HEK293T (cell line): Measurements from ENCODE around the gene CARD11.

ENCODE experiments used
- CTCF ChIA-PET: fragments of 350-600 bp; formaldehyde crosslinking; extraction: SDS; loops from one replicate; lab custom pipeline; 2021; ENCODE audit warnings: antibody characterized with exemption, inconsistent platforms; lab: Yijun Ruan, JAX
- POLR2A ChIA-PET: fragments of 350-600 bp; formaldehyde crosslinking; extraction: SDS; loops from one replicate; lab custom pipeline; 2020; ENCODE audit warnings: antibody characterized with exemption, inconsistent platforms; lab: Yijun Ruan, JAX
- DNase-seq: peaks from one replicate; pipeline ENCODE4 v3.0.0; 2012; ENCODE audit warnings: mixed read lengths; ENCODE audit errors: extremely low spot score
- ARNT ChIP-seq: fragments of 450-650 bp; IDR thresholded peaks from 2 replicates; pipeline ENCODE4 v1.6.1; 2017; ENCODE audit warnings: mild to moderate bottlenecking
- BHLHE40 ChIP-seq: fragments of 450-650 bp; IDR thresholded peaks from 2 replicates; pipeline ENCODE4 v1.6.1; 2016; ENCODE audit warnings: mild to moderate bottlenecking, moderate library complexity, borderline replicate concordance
- CTBP1 ChIP-seq: fragments of 450-650 bp; IDR thresholded peaks from 2 replicates; pipeline ENCODE4 v1.6.1; 2016; ENCODE audit warnings: borderline replicate concordance
- ELF4 ChIP-seq: fragments of 450-650 bp; IDR thresholded peaks from 2 replicates; pipeline ENCODE4 v1.6.1; 2017; ENCODE audit warnings: antibody characterized with exemption
- FOXA1 ChIP-seq: fragments of 450-650 bp; IDR thresholded peaks from 2 replicates; pipeline ENCODE4 v1.6.1; 2016; ENCODE audit warnings: mild to moderate bottlenecking
- FOXK2 ChIP-seq: fragments of 450-650 bp; IDR thresholded peaks from 2 replicates; pipeline ENCODE4 v1.6.1; 2016; ENCODE audit warnings: mild to moderate bottlenecking
- FOXM1 ChIP-seq: fragments of 450-650 bp; IDR thresholded peaks from 2 replicates; pipeline ENCODE4 v1.6.1; 2017; ENCODE audit warnings: mild to moderate bottlenecking, borderline replicate concordance
- HDGF ChIP-seq: fragments of 450-650 bp; IDR thresholded peaks from 2 replicates; pipeline ENCODE4 v1.6.1; 2017; ENCODE audit warnings: antibody characterized with exemption, borderline replicate concordance
- L3MBTL2 ChIP-seq: fragments of 450-650 bp; conservative IDR thresholded peaks from 2 replicates; pipeline ENCODE4 v1.6.1; 2016; ENCODE audit warnings: mild to moderate bottlenecking
- LEF1 ChIP-seq: fragments of 450-650 bp; IDR thresholded peaks from 2 replicates; pipeline ENCODE4 v1.6.1; 2017; ENCODE audit warnings: mild to moderate bottlenecking, borderline replicate concordance
- NFRKB ChIP-seq: fragments of 450-650 bp; IDR thresholded peaks from 2 replicates; pipeline ENCODE4 v1.6.1; 2016; ENCODE audit warnings: mild to moderate bottlenecking, moderate library complexity
- SP1 ChIP-seq: fragments of 450-650 bp; IDR thresholded peaks from 2 replicates; pipeline ENCODE4 v1.6.1; 2017
- SUZ12 ChIP-seq: fragments of 450-650 bp; IDR thresholded peaks from 2 replicates; pipeline ENCODE4 v1.6.1; 2016; ENCODE audit warnings: mild to moderate bottlenecking
- TARDBP ChIP-seq: fragments of 450-650 bp; IDR thresholded peaks from 2 replicates; pipeline ENCODE4 v1.6.1; 2016
- ZNF384 ChIP-seq: fragments of 450-650 bp; IDR thresholded peaks from 2 replicates; pipeline ENCODE4 v1.6.1; 2016
- TF ChIP-seq, protein P1 (sequence below): fragments of 450-650 bp; IDR thresholded peaks from 2 replicates; pipeline ENCODE4 v1.6.1; 2016

Gene CARD11

DNA sequence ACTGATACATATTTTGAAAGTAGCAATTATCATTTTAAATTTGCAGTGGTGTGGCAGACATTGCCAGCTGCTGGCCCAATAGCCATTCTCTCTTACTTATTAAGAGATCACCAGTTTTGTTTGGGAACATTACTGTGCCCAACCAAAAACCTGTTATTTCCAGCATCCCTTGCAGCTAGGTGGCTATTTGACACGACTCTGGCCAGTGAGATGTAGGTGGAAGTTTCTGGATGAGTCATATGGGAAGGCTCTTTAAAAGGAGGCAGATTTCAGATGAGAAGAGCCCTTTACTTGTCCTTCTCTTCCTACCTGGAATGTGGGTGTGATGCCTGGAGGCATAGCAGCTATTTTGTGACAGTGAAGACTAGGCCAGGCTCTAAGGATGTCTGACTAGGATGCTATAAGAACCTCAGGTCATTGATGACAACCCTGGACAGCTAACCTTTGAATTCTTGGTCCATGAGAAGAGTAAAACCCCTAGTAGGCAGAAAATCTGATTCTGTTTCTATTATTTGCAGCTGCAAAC, 77.9 kb downstream of the CARD11 start:
- POLR2A ChIA-PET: no interaction called here
- CTCF ChIA-PET: no interaction called here
- DNase-seq: no peak
- TF ChIP-seq L3MBTL2 (no peak), FOXK2 (no peak), HDGF (no peak), SUZ12 (no peak), LEF1 (no peak), FOXA1 (no peak), CTBP1 (no peak), SP1 (no peak), FOXM1 (no peak), BHLHE40 (no peak), ZNF384 (no peak), ARNT (no peak), ELF4 (no peak), TARDBP (no peak), NFRKB (no peak)
- TF ChIP-seq, protein P1, sequence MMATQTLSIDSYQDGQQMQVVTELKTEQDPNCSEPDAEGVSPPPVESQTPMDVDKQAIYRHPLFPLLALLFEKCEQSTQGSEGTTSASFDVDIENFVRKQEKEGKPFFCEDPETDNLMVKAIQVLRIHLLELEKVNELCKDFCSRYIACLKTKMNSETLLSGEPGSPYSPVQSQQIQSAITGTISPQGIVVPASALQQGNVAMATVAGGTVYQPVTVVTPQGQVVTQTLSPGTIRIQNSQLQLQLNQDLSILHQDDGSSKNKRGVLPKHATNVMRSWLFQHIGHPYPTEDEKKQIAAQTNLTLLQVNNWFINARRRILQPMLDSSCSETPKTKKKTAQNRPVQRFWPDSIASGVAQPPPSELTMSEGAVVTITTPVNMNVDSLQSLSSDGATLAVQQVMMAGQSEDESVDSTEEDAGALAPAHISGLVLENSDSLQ: no peak

DNA sequence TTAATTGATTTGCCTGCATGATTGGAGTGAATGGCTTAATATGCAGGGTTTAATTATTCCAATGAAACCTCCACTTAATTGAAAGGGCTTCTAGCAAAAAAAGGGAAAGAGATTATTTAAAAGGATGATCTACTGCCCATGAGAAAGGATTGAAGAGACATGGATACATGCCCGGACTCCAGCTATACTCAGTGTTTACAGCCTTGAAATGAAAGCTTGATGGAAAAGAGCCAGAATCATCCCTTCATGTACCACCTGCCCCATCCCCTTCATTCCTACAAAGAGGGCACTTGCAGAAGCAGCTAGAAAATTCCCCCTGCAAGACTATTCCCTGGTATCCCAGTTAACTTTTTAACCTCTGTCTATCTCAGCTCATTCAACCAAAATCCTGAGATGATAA, 78.4 kb downstream of the CARD11 start:
- DNase-seq: no peak
- ChIA-PET POLR2A (no interaction called here), CTCF (no interaction called here)
- TF ChIP-seq, protein P1: no peak
- TF ChIP-seq SP1: no peak
- no peak for TF ChIP-seq FOXA1
- no peak for TF ChIP-seq CTBP1
- TF ChIP-seq SUZ12: no peak
- TF ChIP-seq LEF1: no peak
- TF ChIP-seq BHLHE40: no peak
- no peak for TF ChIP-seq L3MBTL2
- no peak for TF ChIP-seq ARNT
- no peak for TF ChIP-seq HDGF
- TF ChIP-seq ZNF384: no peak
- TF ChIP-seq FOXK2: no peak
- TF ChIP-seq NFRKB: no peak

- TF ChIP-seq SP1: no peak
- TF ChIP-seq TARDBP: no peak
- TF ChIP-seq CTBP1: no peak
- TF ChIP-seq, protein P1: no peak
- TF ChIP-seq ARNT: no peak
- POLR2A ChIA-PET: no interaction called here
- CTCF ChIA-PET: no interaction called here
- DNase-seq: no peak
These were observed 79.5 kb downstream of the CARD11 start for GRCh38 chr7:2964208-2964607.

GRCh38 chr7:2962865-2963264, 80.8 kb downstream of the CARD11 start:
- ChIA-PET POLR2A (no interaction called here), CTCF (no interaction called here)
- TF ChIP-seq HDGF (no peak), FOXA1 (no peak)
- DNase-seq: no peak

DNA sequence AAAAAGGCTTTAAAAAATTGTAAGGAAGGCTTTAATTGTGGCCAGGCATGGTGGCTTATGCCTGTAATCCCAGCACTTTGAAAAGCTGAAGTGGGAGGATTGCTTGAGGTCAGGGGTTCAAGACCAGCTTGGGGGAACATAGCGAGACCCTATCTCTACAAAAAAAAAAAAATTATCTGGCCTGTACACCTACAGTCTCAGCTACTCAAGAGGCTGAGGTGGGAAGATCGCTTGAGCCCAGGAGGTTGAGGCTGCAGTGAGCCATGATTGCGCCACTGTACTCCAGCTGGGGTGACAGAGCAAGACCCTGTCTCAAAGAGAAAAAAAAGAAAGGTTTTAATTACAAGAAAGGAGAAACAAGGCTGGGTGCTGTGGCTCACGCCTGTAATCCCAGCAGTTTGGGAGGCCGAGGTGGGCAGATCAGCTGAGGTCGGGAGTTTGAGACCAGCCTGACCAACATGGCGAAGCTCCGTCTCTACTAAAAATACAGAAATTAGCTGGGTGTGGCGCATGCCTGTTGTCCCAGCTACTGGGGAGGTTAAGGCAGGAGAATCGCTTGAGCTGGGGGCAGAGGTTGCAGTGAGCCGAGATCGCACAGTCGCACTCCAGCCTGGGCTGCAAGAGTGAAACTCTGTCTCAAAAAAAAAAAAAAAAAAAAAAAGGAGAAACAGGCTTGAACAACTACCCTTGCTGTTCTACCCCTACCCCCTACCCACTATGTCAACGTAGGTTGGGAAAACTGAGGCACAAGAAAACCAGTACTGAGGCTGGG, 83.7 kb downstream of the CARD11 start:
- TF ChIP-seq ZNF384: no peak
- TF ChIP-seq ARNT: no peak
- no peak for TF ChIP-seq BHLHE40
- no peak for TF ChIP-seq FOXM1
- CTCF ChIA-PET: interaction anchor here (1.0 kb wide), 1 partner anchor 11 kb away, joined by 4 read pairs; no protein-coding TSS in a partner anchor
- DNase-seq: no peak
- POLR2A ChIA-PET: no interaction called here

DNA sequence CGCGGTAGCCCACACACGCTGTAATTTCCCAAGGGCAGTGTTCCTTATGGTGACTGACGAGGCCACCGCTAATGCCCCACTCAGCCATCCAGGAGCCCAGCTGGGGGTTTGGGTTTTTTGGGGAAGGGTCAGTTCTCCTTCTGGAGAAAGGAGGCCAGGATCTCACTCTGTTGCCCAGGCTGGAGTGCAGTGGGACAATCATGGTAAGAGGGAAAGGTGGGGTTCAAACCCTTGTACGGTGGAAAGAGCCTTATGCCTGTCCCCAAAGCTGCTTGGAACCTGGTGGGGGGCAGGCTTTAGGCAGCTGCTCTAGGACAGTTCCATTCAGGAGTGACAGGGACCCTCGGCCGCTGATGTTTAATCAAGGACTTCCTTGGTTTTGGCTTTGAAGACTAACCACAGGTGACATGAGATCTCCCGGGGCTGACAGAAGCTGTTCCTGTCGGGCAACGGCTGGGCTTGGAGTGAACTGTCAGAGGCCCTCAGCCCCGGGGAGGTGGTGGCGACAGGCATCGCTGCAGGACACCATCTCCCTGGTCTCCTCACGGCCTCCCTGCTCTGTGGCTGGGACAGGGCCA, 84.5 kb downstream of the CARD11 start:
- ChIA-PET CTCF (no interaction called here), POLR2A (no interaction called here)
- TF ChIP-seq FOXK2: no peak
- TF ChIP-seq L3MBTL2: no peak
- TF ChIP-seq, protein P1: no peak
- no peak for TF ChIP-seq SUZ12
- TF ChIP-seq ZNF384: no peak
- TF ChIP-seq CTBP1: no peak
- no peak for TF ChIP-seq HDGF
- TF ChIP-seq FOXM1: no peak
- no peak for TF ChIP-seq TARDBP
- no peak for TF ChIP-seq SP1
- no peak for TF ChIP-seq BHLHE40
- no peak for TF ChIP-seq LEF1
- TF ChIP-seq ARNT: no peak
- TF ChIP-seq NFRKB: no peak
- TF ChIP-seq ELF4: no peak
- no peak for TF ChIP-seq FOXA1
- no peak for DNase-seq
